ENCODE data around the gene IQUB.

GRCh38 chr7:123431075-123431614 lies 103.2 kb downstream of the IQUB start:
- TF ChIP-seq, protein P1, sequence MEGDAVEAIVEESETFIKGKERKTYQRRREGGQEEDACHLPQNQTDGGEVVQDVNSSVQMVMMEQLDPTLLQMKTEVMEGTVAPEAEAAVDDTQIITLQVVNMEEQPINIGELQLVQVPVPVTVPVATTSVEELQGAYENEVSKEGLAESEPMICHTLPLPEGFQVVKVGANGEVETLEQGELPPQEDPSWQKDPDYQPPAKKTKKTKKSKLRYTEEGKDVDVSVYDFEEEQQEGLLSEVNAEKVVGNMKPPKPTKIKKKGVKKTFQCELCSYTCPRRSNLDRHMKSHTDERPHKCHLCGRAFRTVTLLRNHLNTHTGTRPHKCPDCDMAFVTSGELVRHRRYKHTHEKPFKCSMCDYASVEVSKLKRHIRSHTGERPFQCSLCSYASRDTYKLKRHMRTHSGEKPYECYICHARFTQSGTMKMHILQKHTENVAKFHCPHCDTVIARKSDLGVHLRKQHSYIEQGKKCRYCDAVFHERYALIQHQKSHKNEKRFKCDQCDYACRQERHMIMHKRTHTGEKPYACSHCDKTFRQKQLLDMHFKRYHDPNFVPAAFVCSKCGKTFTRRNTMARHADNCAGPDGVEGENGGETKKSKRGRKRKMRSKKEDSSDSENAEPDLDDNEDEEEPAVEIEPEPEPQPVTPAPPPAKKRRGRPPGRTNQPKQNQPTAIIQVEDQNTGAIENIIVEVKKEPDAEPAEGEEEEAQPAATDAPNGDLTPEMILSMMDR (IDR thresholded peaks at IDR 0.05), result no peak
- no peak for TF ChIP-seq POLR2A (IDR thresholded peaks at IDR 0.05)
- TF ChIP-seq POLR2AphosphoS5 (IDR thresholded peaks at IDR 0.05), result no peak

Data from prostate gland (tissue), 2 donors.